Hepatocyte (in vitro differentiated cells): ENCODE results near the gene SAA1.

Experiments used
- CTCF ChIP-seq: fragments of 200-600 bp; sonication (generic); IDR thresholded peaks from 2 replicates; pipeline ENCODE4 v1.5.1; 2016; ENCODE audit warnings: antibody characterized with exemption, mild to moderate bottlenecking; ENCODE audit not compliant: poor library complexity
- EZH2 ChIP-seq: fragments of 200-600 bp; sonication (generic); IDR thresholded peaks from 2 replicates; pipeline ENCODE4 v1.6.1; 2016; ENCODE audit warnings: antibody characterized with exemption, mild to moderate bottlenecking, borderline replicate concordance
- EZH2phosphoT487 ChIP-seq: fragments of 200-600 bp; sonication (generic); IDR thresholded peaks from one replicate; pipeline ENCODE4 v1.6.1; 2018; ENCODE audit warnings: antibody characterized with exemption, mild to moderate bottlenecking, low read depth, moderate library complexity; ENCODE audit not compliant: unreplicated experiment, severe bottlenecking

- no peak for TF ChIP-seq CTCF
- no peak for TF ChIP-seq EZH2phosphoT487
- TF ChIP-seq EZH2 = no peak
These were observed 26.4 kb upstream of the SAA1 start for GRCh38 chr11:18239655-18240054.
